Sigmoid colon (tissue), 7 donors: ENCODE measurements around the gene CTNNB1. TPM values are rescaled to one million over a fixed set of nuclear protein-coding genes. Genes with fewer than 3 reads are reported as not detected.
A peak's percentile ranks its signal among the peaks of the same experiment; 100 is the strongest.

ENCODE experiments used
- DNase-seq: peaks from one replicate; pipeline ENCODE4 v3.0.0-alpha.2; 2019
- H3K27ac ChIP-seq, 4 donors: fragments of 200-600 bp; sonication (generic); one replicate each; pipeline ENCODE4 v1.5.1; 2016 to 2019; ENCODE audit warnings: mild to moderate bottlenecking in 1 of 4
- H3K27me3 ChIP-seq, 3 donors: fragments of 200-600 bp; sonication (generic); one replicate each; pipeline ENCODE4 v1.5.1; 2019; ENCODE audit warnings: mild to moderate bottlenecking in 1 of 3
- H3K36me3 ChIP-seq, 4 donors: fragments of 200-600 bp; sonication (generic); one replicate each; pipeline ENCODE4 v1.5.1; 2016 to 2019
- H3K4me1 ChIP-seq, 4 donors: fragments of 200-600 bp; sonication (generic); one replicate each; pipeline ENCODE4 v1.5.1; 2017 to 2019
- H3K4me3 ChIP-seq, 4 donors: fragments of 200-600 bp; sonication (generic); one replicate each; pipeline ENCODE4 v1.5.1; 2017 to 2019; ENCODE audit warnings: mild to moderate bottlenecking in 2 of 4, moderate library complexity in 1 of 4
- H3K9me3 ChIP-seq, 4 donors: fragments of 200-600 bp in 3 of 4; sonication (generic) in 3 of 4; one replicate each; pipeline versions ENCODE4 v1.5.1 to v1.6.1; 2013 to 2019
- EP300 ChIP-seq, 4 donors: sonication (generic); formaldehyde crosslinking; IDR thresholded peaks; one replicate each; pipeline ENCODE4 v1.6.1; 2017; ENCODE audit warnings: antibody characterized with exemption in 4 of 4
- POLR2A ChIP-seq, 2 donors: fragments of 450-650 bp; IDR thresholded peaks; one replicate each; pipeline ENCODE4 v1.6.1; 2016; ENCODE audit warnings: antibody characterized with exemption in 2 of 2, mild to moderate bottlenecking in 2 of 2, moderate library complexity in 2 of 2
- POLR2AphosphoS5 ChIP-seq, 4 donors: sonication (generic); formaldehyde crosslinking; IDR thresholded peaks; one replicate each; pipeline ENCODE4 v1.6.1; 2017; ENCODE audit warnings: antibody characterized with exemption in 4 of 4
- WGBS, 2 donors: extraction: QIAGEN DNeasy Blood & Tissue Kit; methylation state at CpG; one replicate each; pipeline ENCODE4 v1.1.7; 2013; 5-methylcytosine and 5-hydroxymethylcytosine counted together
- intact Hi-C: fragments of 100-400 bp; cut with DNase I; formaldehyde crosslinking; loops from one replicate; pipeline ENCODE4 v1.15.1; 2023
- polyA plus RNA-seq, 3 donors: library from polyadenylated mRNA; stranded (reverse); fragments of 200-250 nt; gene quantifications; one replicate each; pipeline ENCODE4 v1.2.3, GENCODE V29; 2013
- total RNA-seq, 4 donors: library from RNA; depleted of rRNA; stranded (reverse); fragments of >200 nt; gene quantifications; one replicate each; pipeline ENCODE4 v1.1.0, GENCODE V29; 2016
- TF ChIP-seq, protein P1 (sequence below), 4 experiments: fragments of 450-650 bp in 3 of 4; fragments of 200-600 bp in 1 of 4; IDR thresholded peaks; one replicate each; pipeline ENCODE4 v1.5.1; 2016 to 2019; ENCODE audit warnings: antibody characterized with exemption in 4 of 4, mild to moderate bottlenecking in 3 of 4, moderate library complexity in 2 of 4
- donor health status: healthy with polysubstance abuse.
- donor health status: Bipolar disorder and iron deficiency.
- donor health status: healthy.

CTNNB1 gene
- total and polyA plus RNA-seq, 7 donors: 189 to 585 (median 392) TPM

- intact Hi-C loops: no loop called here
- Histone ChIP-seq H3K9me3 (no peaks in the 10 kb centered on the region), H3K4me3 (no peak overlapping the region), H3K27me3 (no peaks in the 10 kb centered on the region), H3K36me3 (peaks cover 9 to 30% (median 25%) of the 10 kb centered on the region in 4 donors), H3K27ac (no peak overlapping the region), H3K4me1 (peaks cover 0 to 66% (median 55%) of the 10 kb centered on the region in 4 donors)
- 16 to 44% methylated on average over 2 of the region's 2 CpGs for WGBS, 2 donors
- no peak for DNase-seq
- TF ChIP-seq, protein P1, sequence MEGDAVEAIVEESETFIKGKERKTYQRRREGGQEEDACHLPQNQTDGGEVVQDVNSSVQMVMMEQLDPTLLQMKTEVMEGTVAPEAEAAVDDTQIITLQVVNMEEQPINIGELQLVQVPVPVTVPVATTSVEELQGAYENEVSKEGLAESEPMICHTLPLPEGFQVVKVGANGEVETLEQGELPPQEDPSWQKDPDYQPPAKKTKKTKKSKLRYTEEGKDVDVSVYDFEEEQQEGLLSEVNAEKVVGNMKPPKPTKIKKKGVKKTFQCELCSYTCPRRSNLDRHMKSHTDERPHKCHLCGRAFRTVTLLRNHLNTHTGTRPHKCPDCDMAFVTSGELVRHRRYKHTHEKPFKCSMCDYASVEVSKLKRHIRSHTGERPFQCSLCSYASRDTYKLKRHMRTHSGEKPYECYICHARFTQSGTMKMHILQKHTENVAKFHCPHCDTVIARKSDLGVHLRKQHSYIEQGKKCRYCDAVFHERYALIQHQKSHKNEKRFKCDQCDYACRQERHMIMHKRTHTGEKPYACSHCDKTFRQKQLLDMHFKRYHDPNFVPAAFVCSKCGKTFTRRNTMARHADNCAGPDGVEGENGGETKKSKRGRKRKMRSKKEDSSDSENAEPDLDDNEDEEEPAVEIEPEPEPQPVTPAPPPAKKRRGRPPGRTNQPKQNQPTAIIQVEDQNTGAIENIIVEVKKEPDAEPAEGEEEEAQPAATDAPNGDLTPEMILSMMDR (IDR thresholded peaks at IDR 0.05): no peak
- TF ChIP-seq POLR2A (IDR thresholded peaks at IDR 0.05): no peak
- no peak for TF ChIP-seq EP300 (IDR thresholded peaks at IDR 0.05)
These were observed 22.7 kb downstream of the CTNNB1 start for GRCh38 chr3:41222012-41222411.

DNA sequence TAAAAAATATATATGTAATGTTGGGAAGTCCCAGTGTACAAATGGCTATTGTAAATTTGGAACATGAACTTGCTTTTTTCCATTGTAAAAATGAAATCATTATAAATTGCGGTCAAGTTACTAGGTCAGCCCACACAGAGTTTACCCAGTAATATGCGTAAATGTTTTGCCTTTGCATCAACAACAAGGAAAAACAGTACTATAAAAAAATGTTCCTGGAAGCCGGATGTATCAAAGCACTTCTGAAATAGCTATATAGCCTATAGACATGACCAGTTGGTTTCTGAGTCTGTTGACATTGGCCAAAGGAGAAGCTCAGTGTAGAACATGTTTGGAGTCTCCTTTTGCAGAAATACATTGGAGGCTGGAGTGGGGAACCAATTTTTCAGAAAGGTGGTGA, 23.2 kb downstream of the CTNNB1 start:
- H3K9me3 ChIP-seq: no peaks in the 10 kb centered on the region
- TF ChIP-seq EP300 (IDR thresholded peaks at IDR 0.05) (no peak), POLR2A (IDR thresholded peaks at IDR 0.05) (no peak), POLR2AphosphoS5 (IDR thresholded peaks at IDR 0.05) (no peak)
- TF ChIP-seq, protein P1 (IDR thresholded peaks at IDR 0.05): no peak
- DNase-seq: no peak
- H3K27me3 ChIP-seq: no peaks in the 10 kb centered on the region
- no peak overlapping the region for H3K4me3 ChIP-seq
- 19 to 47% methylated on average over 3 of the region's 3 CpGs for WGBS, 2 donors
- intact Hi-C loops: no loop called here
- no peak overlapping the region for H3K27ac ChIP-seq
- H3K36me3 ChIP-seq: peaks cover 9 to 35% (median 28%) of the 10 kb centered on the region in 4 donors
- H3K4me1 ChIP-seq: peaks cover 0 to 61% (median 52%) of the 10 kb centered on the region in 4 donors

DNA sequence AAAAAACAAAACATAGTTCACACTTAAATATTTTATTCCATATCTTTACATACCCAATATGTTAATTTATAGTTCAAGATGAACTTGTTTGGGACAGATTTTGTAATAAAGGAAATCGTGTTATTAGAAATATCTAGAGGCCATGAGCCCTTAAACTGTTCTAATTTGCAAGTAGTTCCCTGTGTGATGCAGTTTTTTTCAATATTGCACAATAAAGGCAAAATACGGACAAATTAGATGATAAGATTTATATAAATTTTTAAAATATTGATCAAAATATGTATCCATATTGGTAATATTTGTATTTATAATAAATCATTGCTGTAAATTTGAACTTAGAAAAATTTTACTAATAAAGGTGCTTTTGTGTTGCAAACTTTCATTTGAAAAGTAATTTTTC, 23.8 kb downstream of the CTNNB1 start:
- Histone ChIP-seq H3K27me3 (no peaks in the 10 kb centered on the region), H3K36me3 (peaks cover 9 to 41% (median 30%) of the 10 kb centered on the region in 4 donors), H3K4me3 (no peak overlapping the region), H3K27ac (no peak overlapping the region), H3K4me1 (peaks cover 0 to 60% (median 51%) of the 10 kb centered on the region in 4 donors), H3K9me3 (no peaks in the 10 kb centered on the region)
- intact Hi-C loops: no loop called here
- 84 to 88% methylated on average over 2 of the region's 2 CpGs for WGBS, 2 donors
- TF ChIP-seq POLR2AphosphoS5 (IDR thresholded peaks at IDR 0.05): no peak
- TF ChIP-seq EP300 (IDR thresholded peaks at IDR 0.05): no peak
- TF ChIP-seq, protein P1 (IDR thresholded peaks at IDR 0.05): no peak
- no peak for TF ChIP-seq POLR2A (IDR thresholded peaks at IDR 0.05)
- DNase-seq: no peak

DNA sequence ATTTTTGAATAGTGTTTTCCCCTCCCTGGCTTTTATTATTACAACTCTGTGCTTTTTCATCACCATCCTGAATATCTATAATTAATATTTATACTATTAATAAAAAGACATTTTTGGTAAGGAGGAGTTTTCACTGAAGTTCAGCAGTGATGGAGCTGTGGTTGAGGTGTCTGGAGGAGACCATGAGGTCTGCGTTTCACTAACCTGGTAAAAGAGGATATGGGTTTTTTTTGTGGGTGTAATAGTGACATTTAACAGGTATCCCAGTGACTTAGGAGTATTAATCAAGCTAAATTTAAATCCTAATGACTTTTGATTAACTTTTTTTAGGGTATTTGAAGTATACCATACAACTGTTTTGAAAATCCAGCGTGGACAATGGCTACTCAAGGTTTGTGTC, 24.4 kb downstream of the CTNNB1 start:
- H3K27ac ChIP-seq: peak overlapping the region in 2 of 4 donors; percentile 19 to 29
- H3K4me1 ChIP-seq: peaks cover 0 to 56% (median 47%) of the 10 kb centered on the region in 4 donors
- 71 to 93% methylated on average over 2 of the region's 2 CpGs for WGBS, 2 donors
- no peak for TF ChIP-seq POLR2A (IDR thresholded peaks at IDR 0.05)
- no peak for TF ChIP-seq EP300 (IDR thresholded peaks at IDR 0.05)
- TF ChIP-seq, protein P1 (IDR thresholded peaks at IDR 0.05): no peak
- TF ChIP-seq POLR2AphosphoS5 (IDR thresholded peaks at IDR 0.05): no peak
- H3K4me3 ChIP-seq: no peak overlapping the region
- H3K9me3 ChIP-seq: no peaks in the 10 kb centered on the region
- H3K36me3 ChIP-seq: peaks cover 9 to 47% (median 30%) of the 10 kb centered on the region in 4 donors
- intact Hi-C loops: no loop called here
- no peaks in the 10 kb centered on the region for H3K27me3 ChIP-seq
- DNase-seq: no peak
